ELR (cell line): Measurements from ENCODE around the gene BEGAIN.

Source experiments
- DNase-seq: peaks from one replicate; pipeline ENCODE4 v3.0.0-alpha.2; 2015; ENCODE audit warnings: low read depth

Gene BEGAIN

GRCh38 chr14:100601064-100601463, 13.8 kb upstream of the BEGAIN start:
- no peak for DNase-seq

GRCh38 chr14:100599981-100600380, 12.8 kb upstream of the BEGAIN start:
- DNase-seq = no peak

GRCh38 chr14:100594625-100594951, 7.4 kb upstream of the BEGAIN start:
- DNase-seq = no peak

GRCh38 chr14:100593751-100594624, 6.8 kb upstream of the BEGAIN start:
- DNase-seq = no peak

GRCh38 chr14:100592972-100593371, 5.8 kb upstream of the BEGAIN start:
- no peak for DNase-seq

- no peak for DNase-seq
Observed at GRCh38 chr14:100592461-100592891, 5.3 kb upstream of the BEGAIN start.

GRCh38 chr14:100591453-100592371, 4.5 kb upstream of the BEGAIN start:
- no peak for DNase-seq

GRCh38 chr14:100590726-100591452, 3.7 kb upstream of the BEGAIN start:
- DNase-seq = no peak

GRCh38 chr14:100589760-100590469, 2.7 kb upstream of the BEGAIN start:
- no peak for DNase-seq

- no peak for DNase-seq
Observed at GRCh38 chr14:100589071-100589759, 2.0 kb upstream of the BEGAIN start.

- DNase-seq = no peak
Observed at GRCh38 chr14:100588671-100589070, 1.5 kb upstream of the BEGAIN start.

GRCh38 chr14:100587763-100588411, 670 bp upstream of the BEGAIN start:
- no peak for DNase-seq

GRCh38 chr14:100586403-100587085, 673 bp downstream of the BEGAIN start:
- peak; percentile 27 for DNase-seq

- DNase-seq = no peak
Observed at GRCh38 chr14:100586153-100586402, 1.1 kb downstream of the BEGAIN start.

GRCh38 chr14:100585448-100586152, 1.6 kb downstream of the BEGAIN start:
- DNase-seq = no peak

- no peak for DNase-seq
Observed at GRCh38 chr14:100584056-100585031, 2.9 kb downstream of the BEGAIN start.

GRCh38 chr14:100583245-100583644, 4.0 kb downstream of the BEGAIN start:
- DNase-seq = no peak

GRCh38 chr14:100582496-100583165, 4.6 kb downstream of the BEGAIN start:
- no peak for DNase-seq
